Caco-2 (cell line): ENCODE data around the gene SPACDR. TPM values are rescaled to one million over a fixed set of nuclear protein-coding genes. Genes with fewer than 3 reads are reported as not detected.
"Not testable (repeated sequence)": the region's sequence is repeated elsewhere in the genome, so short reads cannot be mapped to it uniquely, and the experiment has no call there.

Source experiments
- BruUV-seq: library from RNA; stranded (reverse); fragments of 400-500 nt; replicated peaks from 2 replicates; lab custom pipeline; 2021; lab: Mats Ljungman, UMichigan
- CTCF ChIA-PET: fragments of 300-600 bp; sonication (Branson Sonifier 250); formaldehyde crosslinking; loops from one replicate; lab custom pipeline; 2022; ENCODE audit warnings: antibody characterized with exemption; lab: Charles Lee
- POLR2A ChIA-PET: fragments of 300-600 bp; sonication (Branson Sonifier 250); formaldehyde crosslinking; loops from one replicate; lab custom pipeline; 2022; ENCODE audit warnings: antibody characterized with exemption; lab: Charles Lee
- DNase-seq, 2 experiments: peaks; one replicate each; pipeline versions ENCODE4 v3.0.0 to v3.0.0-alpha.2; 2020 to 2022
- H3K27me3 ChIP-seq: replicated peaks from 2 replicates; pipeline ENCODE4 v1.6.0; 2011; ENCODE audit warnings: low read length; ENCODE audit not compliant: control insufficient read depth, insufficient read depth
- H3K36me3 ChIP-seq: 2 replicates; pipeline ENCODE4 v1.5.1; 2011; ENCODE audit warnings: low read length; ENCODE audit not compliant: control insufficient read depth, insufficient read depth
- H3K4me1 ChIP-seq: fragments of 250-450 bp; sonication (Bioruptor Pico); 2 replicates; pipeline ENCODE4 v1.5.1; 2020; ENCODE audit warnings: mild to moderate bottlenecking
- H3K4me3 ChIP-seq: 2 replicates; pipeline ENCODE4 v1.5.1; 2011; ENCODE audit warnings: low read depth, mild to moderate bottlenecking, control low read depth, low read length
- H3K9me3 ChIP-seq: fragments of 250-450 bp; sonication (Bioruptor Pico); 2 replicates; pipeline ENCODE4 v1.5.1; 2020; ENCODE audit warnings: mild to moderate bottlenecking, moderate library complexity
- H3K27ac Mint-ChIP-seq: one replicate; pipeline ENCODE4 v1.8.0; 2022; ENCODE audit warnings: mixed read lengths; ENCODE audit not compliant: unreplicated experiment
- H3K27me3 Mint-ChIP-seq: one replicate; pipeline ENCODE4 v1.8.0; 2022; ENCODE audit warnings: mixed read lengths; ENCODE audit not compliant: insufficient read depth, unreplicated experiment
- H3K36me3 Mint-ChIP-seq: one replicate; pipeline ENCODE4 v1.8.0; 2022; ENCODE audit warnings: mild to moderate bottlenecking, mixed read lengths; ENCODE audit not compliant: insufficient read depth, unreplicated experiment
- H3K4me1 Mint-ChIP-seq: one replicate; pipeline ENCODE4 v1.8.0; 2022; ENCODE audit warnings: low read depth, mixed read lengths; ENCODE audit not compliant: unreplicated experiment
- H3K4me3 Mint-ChIP-seq: one replicate; pipeline ENCODE4 v1.8.0; 2022; ENCODE audit warnings: mild to moderate bottlenecking, moderate library complexity, mixed read lengths; ENCODE audit not compliant: unreplicated experiment
- H3K9me3 Mint-ChIP-seq: one replicate; pipeline ENCODE4 v1.8.0; 2022; ENCODE audit warnings: mixed read lengths; ENCODE audit not compliant: unreplicated experiment
- intact Hi-C: fragments of 100-400 bp; cut with micrococcal nuclease; formaldehyde crosslinking; loops from one replicate; pipeline ENCODE4 v1.10.0; 2022; ENCODE audit not compliant: unreplicated experiment
- total RNA-seq: library from RNA; stranded (reverse); gene quantifications from 2 replicates; pipeline ENCODE4 v1.2.3, GENCODE V29; 2022
- TF ChIP-seq, protein P1 (sequence below), 2 experiments: fragments of 200-600 bp in 1 of 2; IDR thresholded peaks; 1 replicate in 1 of 2; 2 replicates in 1 of 2; pipeline versions ENCODE4 v1.5.1 to v1.8.0; 2011 to 2022; ENCODE audit warnings: antibody characterized with exemption in 1 of 2, control low read depth in 1 of 2, inconsistent platforms in 1 of 2, low read depth in 1 of 2, low read length in 1 of 2, mild to moderate bottlenecking in 1 of 2, moderate library complexity in 1 of 2; ENCODE audit not compliant: insufficient read depth in 1 of 2, severe bottlenecking in 1 of 2, unreplicated experiment in 1 of 2

SPACDR gene
- total RNA-seq, 1 experiment from 2014 or later: 0.41 TPM

DNA sequence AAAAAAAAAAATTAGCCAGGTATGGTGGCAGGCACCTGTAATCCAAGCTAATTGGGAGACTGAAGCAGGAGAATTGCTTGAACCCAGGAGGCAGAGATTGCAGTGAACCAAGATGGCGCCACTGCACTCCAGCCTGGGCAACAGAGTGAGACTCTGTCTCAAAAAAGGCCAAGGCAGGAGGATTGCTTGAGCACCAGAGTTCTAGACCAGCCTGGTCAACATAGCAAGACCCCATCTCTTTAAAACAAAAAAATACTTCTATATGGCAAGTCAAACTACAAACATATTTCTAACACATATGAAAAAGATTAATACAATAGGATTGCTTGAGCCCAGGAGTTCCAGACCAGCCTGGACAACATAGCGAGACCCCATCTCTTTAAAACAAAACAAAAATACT, 36.7 kb upstream of the SPACDR start:
- H3K27me3 Mint-ChIP-seq, DNase-seq, H3K4me3 Mint-ChIP-seq, H3K4me3 ChIP-seq, H3K9me3 ChIP-seq, H3K27me3 ChIP-seq, H3K27ac Mint-ChIP-seq, H3K9me3 Mint-ChIP-seq, H3K36me3 Mint-ChIP-seq, H3K36me3 ChIP-seq, POLR2A ChIA-PET, BruUV-seq: not testable (repeated sequence)
- H3K4me1 Mint-ChIP-seq: peaks cover 14% of the 10 kb centered on the region
- CTCF ChIA-PET: interaction anchor here (0.6 kb wide), 1 partner anchor 53 kb away, joined by 3 read pairs; no protein-coding TSS in a partner anchor
- intact Hi-C loops: loop anchor here (5.0 kb wide), 1 partner anchor 47 kb away; no protein-coding TSS in a partner anchor
- H3K4me1 ChIP-seq: peaks cover 27% of the 10 kb centered on the region

DNA sequence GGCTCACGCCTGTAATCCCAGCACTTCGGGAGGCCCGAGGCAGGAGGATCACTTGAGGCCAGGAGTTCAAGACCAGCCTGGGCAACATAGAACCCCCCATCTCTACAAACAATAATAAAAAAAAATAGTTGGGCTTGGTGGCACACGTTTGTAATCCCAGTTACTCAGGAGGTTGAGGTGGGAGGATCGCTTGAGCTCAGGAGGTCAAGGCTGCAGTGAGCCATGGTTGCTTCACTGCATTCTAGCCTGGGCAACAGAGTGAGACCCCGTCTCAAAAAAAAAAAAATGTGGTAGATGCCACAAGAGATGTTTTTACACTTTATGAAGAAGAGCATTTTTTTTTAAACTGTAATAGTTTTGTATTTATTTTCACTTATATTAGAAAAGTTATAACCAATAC, 32.4 kb upstream of the SPACDR start:
- Mint-ChIP-seq H3K9me3 (no peaks in the 10 kb centered on the region), H3K27ac (no peak overlapping the region), H3K36me3 (peaks cover 10% of the 10 kb centered on the region), H3K4me3 (no peak overlapping the region), H3K27me3 (no peaks in the 10 kb centered on the region), H3K4me1 (no peaks in the 10 kb centered on the region)
- ChIA-PET POLR2A (no interaction called here), CTCF (no interaction called here)
- H3K27me3 ChIP-seq: no peaks in the 10 kb centered on the region
- intact Hi-C loops: no loop called here
- 0 out of 2 replicates have a peak, but pooled peaks cover 4% of the 10 kb centered on the region for H3K4me1 ChIP-seq
- no peaks in the 10 kb centered on the region for H3K36me3 ChIP-seq
- DNase-seq: no peak
- BruUV-seq: no TSS peak
- TF ChIP-seq, protein P1, sequence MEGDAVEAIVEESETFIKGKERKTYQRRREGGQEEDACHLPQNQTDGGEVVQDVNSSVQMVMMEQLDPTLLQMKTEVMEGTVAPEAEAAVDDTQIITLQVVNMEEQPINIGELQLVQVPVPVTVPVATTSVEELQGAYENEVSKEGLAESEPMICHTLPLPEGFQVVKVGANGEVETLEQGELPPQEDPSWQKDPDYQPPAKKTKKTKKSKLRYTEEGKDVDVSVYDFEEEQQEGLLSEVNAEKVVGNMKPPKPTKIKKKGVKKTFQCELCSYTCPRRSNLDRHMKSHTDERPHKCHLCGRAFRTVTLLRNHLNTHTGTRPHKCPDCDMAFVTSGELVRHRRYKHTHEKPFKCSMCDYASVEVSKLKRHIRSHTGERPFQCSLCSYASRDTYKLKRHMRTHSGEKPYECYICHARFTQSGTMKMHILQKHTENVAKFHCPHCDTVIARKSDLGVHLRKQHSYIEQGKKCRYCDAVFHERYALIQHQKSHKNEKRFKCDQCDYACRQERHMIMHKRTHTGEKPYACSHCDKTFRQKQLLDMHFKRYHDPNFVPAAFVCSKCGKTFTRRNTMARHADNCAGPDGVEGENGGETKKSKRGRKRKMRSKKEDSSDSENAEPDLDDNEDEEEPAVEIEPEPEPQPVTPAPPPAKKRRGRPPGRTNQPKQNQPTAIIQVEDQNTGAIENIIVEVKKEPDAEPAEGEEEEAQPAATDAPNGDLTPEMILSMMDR (IDR thresholded peaks at IDR 0.05; ENCODE audit: insufficient read depth in 1 of 2, low read depth in 1 of 2, low read length in 1 of 2, severe bottlenecking in 1 of 2, unreplicated experiment in 1 of 2): no peak
- no peaks in the 10 kb centered on the region for H3K9me3 ChIP-seq
- H3K4me3 ChIP-seq: no peak overlapping the region

DNA sequence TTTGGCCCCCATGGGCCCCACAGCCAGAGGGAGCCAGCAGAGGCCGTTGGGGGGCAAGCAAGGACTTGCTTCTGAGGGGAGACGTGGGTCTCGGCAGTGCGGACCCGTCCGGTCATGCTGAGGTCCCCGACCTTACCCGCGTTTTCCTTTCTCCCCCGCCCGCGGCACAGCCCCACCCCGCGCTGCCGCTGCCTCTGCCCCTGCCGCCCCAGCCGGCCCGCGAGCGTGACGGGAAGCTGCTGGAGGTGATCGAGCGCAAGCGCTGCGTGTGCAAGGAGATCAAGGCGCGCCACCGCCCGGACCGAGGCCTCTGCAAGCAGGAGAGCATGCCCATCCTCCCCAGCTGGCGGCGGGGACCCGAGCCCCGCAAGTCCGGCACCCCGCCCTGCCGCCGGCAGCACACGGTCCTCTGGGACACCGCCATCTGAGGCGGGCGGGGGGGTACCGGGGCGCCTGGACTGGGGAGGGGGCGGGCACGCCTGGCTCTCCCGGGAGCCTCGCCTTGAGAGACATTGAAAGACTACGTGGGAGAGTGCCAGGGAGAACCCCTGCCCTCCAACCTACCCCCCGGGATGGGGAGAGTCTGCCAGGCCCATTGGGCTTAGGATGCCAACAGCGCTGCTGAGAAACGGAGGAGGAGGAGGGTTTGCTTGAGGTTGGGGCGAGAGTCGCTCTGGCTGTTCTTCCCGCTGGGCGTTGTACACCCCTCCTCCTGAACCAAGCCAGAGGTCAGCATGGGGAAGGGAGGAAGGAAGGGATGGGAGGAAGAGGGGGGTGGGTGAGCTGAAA, 29.6 kb upstream of the SPACDR start:
- ChIA-PET CTCF (interaction anchor here (1.1 kb wide), 1 partner anchor 66 kb away, joined by 3 read pairs; no protein-coding TSS in a partner anchor), POLR2A (no interaction called here)
- H3K9me3 Mint-ChIP-seq: no peaks in the 10 kb centered on the region
- Histone ChIP-seq H3K4me1 (no peaks in the 10 kb centered on the region), H3K4me3 (peak overlapping the region; percentile 41), H3K36me3 (no peaks in the 10 kb centered on the region), H3K27me3 (no peaks in the 10 kb centered on the region), H3K9me3 (no peaks in the 10 kb centered on the region)
- TF ChIP-seq, protein P1 (IDR thresholded peaks at IDR 0.05; ENCODE audit: insufficient read depth in 1 of 2, low read depth in 1 of 2, low read length in 1 of 2, severe bottlenecking in 1 of 2, unreplicated experiment in 1 of 2): no peak
- H3K27me3 Mint-ChIP-seq: no peaks in the 10 kb centered on the region
- peak in 1 of 2 experiments; percentile 41 for DNase-seq
- H3K4me3 Mint-ChIP-seq: peak overlapping the region; percentile 24
- BruUV-seq: no TSS peak
- H3K27ac Mint-ChIP-seq: peak overlapping the region; percentile 31
- no peaks in the 10 kb centered on the region for H3K4me1 Mint-ChIP-seq
- intact Hi-C loops: no loop called here
- H3K36me3 Mint-ChIP-seq: peaks cover 10% of the 10 kb centered on the region
